Measurements from ENCODE around the gene OPRD1.
"Not testable (repeated sequence)": the region's sequence is repeated elsewhere in the genome, so short reads cannot be mapped to it uniquely, and the experiment has no call there.

OPRD1 gene

GRCh38 chr1:28796352-28797211 is 15.4 kb upstream of the OPRD1 start:
- in situ Hi-C loops (cut with MboI; ENCODE audit: low sequenced_read_pairs): no loop called here

GRCh38 chr1:28800324-28800723 is 11.6 kb upstream of the OPRD1 start:
- in situ Hi-C loops (cut with MboI; ENCODE audit: low sequenced_read_pairs): no loop called here

GRCh38 chr1:28801461-28801860 is 10.5 kb upstream of the OPRD1 start:
- in situ Hi-C loops (cut with MboI; ENCODE audit: low sequenced_read_pairs): no loop called here

- in situ Hi-C loops (cut with MboI; ENCODE audit: low sequenced_read_pairs): no loop called here
Measured at GRCh38 chr1:28803051-28803450, 8.9 kb upstream of the OPRD1 start.

GRCh38 chr1:28803662-28804061 is 8.3 kb upstream of the OPRD1 start:
- in situ Hi-C loops (cut with MboI; ENCODE audit: low sequenced_read_pairs): no loop called here

- in situ Hi-C loops (cut with MboI; ENCODE audit: low sequenced_read_pairs): no loop called here
Measured at GRCh38 chr1:28804071-28804470, 7.9 kb upstream of the OPRD1 start.

- in situ Hi-C loops (cut with MboI; ENCODE audit: low sequenced_read_pairs): no loop called here
Measured at GRCh38 chr1:28807046-28807445, 4.9 kb upstream of the OPRD1 start.

GRCh38 chr1:28807986-28808385 is 4.0 kb upstream of the OPRD1 start:
- in situ Hi-C loops (cut with MboI; ENCODE audit: low sequenced_read_pairs): no loop called here

- in situ Hi-C loops (cut with MboI; ENCODE audit: low sequenced_read_pairs): no loop called here
Measured at GRCh38 chr1:28811369-28811765, 603 bp upstream of the OPRD1 start.

- in situ Hi-C loops (cut with MboI; ENCODE audit: low sequenced_read_pairs): no loop called here
Measured at GRCh38 chr1:28812669-28813468, 899 bp downstream of the OPRD1 start.

GRCh38 chr1:28813931-28814465 is 2.0 kb downstream of the OPRD1 start:
- in situ Hi-C loops (cut with MboI; ENCODE audit: low sequenced_read_pairs): no loop called here

GRCh38 chr1:28815533-28816185 is 3.7 kb downstream of the OPRD1 start:
- in situ Hi-C loops (cut with MboI; ENCODE audit: low sequenced_read_pairs): no loop called here

- in situ Hi-C loops (cut with MboI; ENCODE audit: low sequenced_read_pairs): no loop called here
Measured at GRCh38 chr1:28817133-28817532, 5.2 kb downstream of the OPRD1 start.

- in situ Hi-C loops (cut with MboI; ENCODE audit: low sequenced_read_pairs): no loop called here
Measured at GRCh38 chr1:28819020-28819419, 7.0 kb downstream of the OPRD1 start.

- in situ Hi-C loops (cut with MboI; ENCODE audit: low sequenced_read_pairs): no loop called here
Measured at GRCh38 chr1:28822799-28823198, 10.8 kb downstream of the OPRD1 start.

- in situ Hi-C loops (cut with MboI; ENCODE audit: low sequenced_read_pairs): not testable (repeated sequence)
Measured at GRCh38 chr1:28824061-28824460, 12.1 kb downstream of the OPRD1 start.

GRCh38 chr1:28828227-28828858 is 16.4 kb downstream of the OPRD1 start:
- in situ Hi-C loops (cut with MboI; ENCODE audit: low sequenced_read_pairs): not testable (repeated sequence)

GRCh38 chr1:28830814-28831213 is 18.8 kb downstream of the OPRD1 start:
- in situ Hi-C loops (cut with MboI; ENCODE audit: low sequenced_read_pairs): no loop called here

- in situ Hi-C loops (cut with MboI; ENCODE audit: low sequenced_read_pairs): no loop called here
Measured at GRCh38 chr1:28832966-28833365, 21.0 kb downstream of the OPRD1 start.

GRCh38 chr1:28833381-28833780 is 21.4 kb downstream of the OPRD1 start:
- in situ Hi-C loops (cut with MboI; ENCODE audit: low sequenced_read_pairs): no loop called here

- in situ Hi-C loops (cut with MboI; ENCODE audit: low sequenced_read_pairs): no loop called here
Measured at GRCh38 chr1:28835237-28835650, 23.3 kb downstream of the OPRD1 start.
